ENCODE measurements around the gene ACTA1. TPM values are rescaled to one million over a fixed set of nuclear protein-coding genes. Genes with fewer than 3 reads are reported as not detected.

ACTA1 gene
- total and polyA plus RNA-seq, 2 donors (not counting 3 experiments of a cell fraction or from before 2014, with no cell fraction given): 0.22 to 0.33 TPM

- FAIRE-seq: no peak
- no peak for TF ChIP-seq JUN (IDR thresholded peaks at IDR 0.05; ENCODE audit: borderline replicate concordance, insufficient read depth, insufficient read length, low read depth)
- no peak for TF ChIP-seq POLR2A (IDR thresholded peaks at IDR 0.05; ENCODE audit: low read depth, low read length)
- TF ChIP-seq GATA2 (IDR thresholded peaks at IDR 0.05; ENCODE audit: insufficient read depth, insufficient read length, low read depth, low read length): no peak
- TF ChIP-seq CTCF (IDR thresholded peaks at IDR 0.05; ENCODE audit: extremely low read depth in 1 of 2, insufficient read depth in 1 of 2, low read depth in 1 of 2, low read length in 2 of 2): no peak
- TF ChIP-seq MAX (IDR thresholded peaks at IDR 0.05; ENCODE audit: insufficient read depth, insufficient read length): no peak
- TF ChIP-seq MYC (IDR thresholded peaks at IDR 0.05; ENCODE audit: low read depth, low read length): no peak
- TF ChIP-seq EZH2 (IDR thresholded peaks at IDR 0.05; ENCODE audit: borderline replicate concordance, low read depth, low read length, severe bottlenecking): no peak
- no peak for TF ChIP-seq POLR2AphosphoS5 (IDR thresholded peaks at IDR 0.05; ENCODE audit: insufficient read depth, low read depth, low read length)
- TF ChIP-seq FOS (IDR thresholded peaks at IDR 0.05; ENCODE audit: borderline replicate concordance, insufficient read depth, low read length): no peak
- CTCF ChIA-PET: no interaction called here
- Histone ChIP-seq H3K4me1 (ENCODE audit: control insufficient read depth, extremely low read depth, insufficient read depth, low read length) (no peaks in the 10 kb centered on the region), H3K9ac (replicated peaks; ENCODE audit: extremely low read depth, insufficient read depth, low read length) (no peak overlapping the region), H3K36me3 (ENCODE audit: control insufficient read depth in 2 of 2, extremely low read depth in 1 of 2, insufficient read depth in 2 of 2, low read length in 2 of 2) (peaks cover 3 to 6% of the 10 kb centered on the region in 2 experiments), H3K27me3 (ENCODE audit: control insufficient read depth in 2 of 2, insufficient read depth in 2 of 2, low read length in 2 of 2) (peaks cover 27 to 29% of the 10 kb centered on the region in 2 experiments), H2AFZ (ENCODE audit: low read depth, low read length) (no peak overlapping the region), H3K79me2 (ENCODE audit: control insufficient read depth, insufficient read depth, low read length) (no peaks in the 10 kb centered on the region), H3K4me3 (replicated peaks in 1 of 3; ENCODE audit: insufficient read depth in 1 of 3, low read depth in 1 of 3, low read length in 3 of 3) (no peak overlapping the region), H3K27ac (ENCODE audit: insufficient read depth, low read depth, low read length) (no peak overlapping the region), H4K20me1 (replicated peaks; ENCODE audit: control insufficient read depth, extremely low read depth, insufficient read depth, low read length) (no peaks in the 10 kb centered on the region), H3K9me1 (replicated peaks; ENCODE audit: control insufficient read depth, extremely low read depth, insufficient read depth, low read length) (no peaks in the 10 kb centered on the region), H3K4me2 (ENCODE audit: insufficient read depth, low read length) (no peak overlapping the region), H3K9me3 (replicated peaks; ENCODE audit: control insufficient read depth, insufficient read depth, low read length) (no peaks in the 10 kb centered on the region)
- dilution Hi-C loops (cut with MboI; ENCODE audit: extremely low pct_ligation_motif_present, low sequenced_read_pairs): no loop called here
- POLR2A ChIA-PET: no interaction called here
- intact Hi-C loops (cut with micrococcal nuclease): no loop called here
- no peak for DNase-seq (ENCODE audit: low read depth, low spot score)
- BruUV-seq (replicated peaks): no TSS peak
Measured at GRCh38 chr1:229437443-229437842, 3.5 kb upstream of the ACTA1 start.
